Loucy (cell line): ENCODE results near the gene VAT1L.

Source experiments
- H2AFZ ChIP-seq: fragments of 200-600 bp; sonication (generic); 2 replicates; pipeline ENCODE4 v1.6.0; 2016; ENCODE audit warnings: antibody characterized with exemption, mild to moderate bottlenecking, low read length, moderate library complexity
- H3F3A ChIP-seq: fragments of 200-600 bp; 2 replicates; pipeline ENCODE4 v1.6.0; 2016; ENCODE audit warnings: antibody characterized with exemption, low read depth, mild to moderate bottlenecking
- H3K27me3 ChIP-seq: fragments of 200-600 bp; sonication (generic); 2 replicates; pipeline ENCODE4 v1.6.1; 2014; ENCODE audit warnings: low read length, mild to moderate bottlenecking; ENCODE audit not compliant: insufficient read depth, poor library complexity, severe bottlenecking
- H3K36me3 ChIP-seq: fragments of 200-600 bp; sonication (generic); 2 replicates; pipeline ENCODE4 v1.6.1; 2016; ENCODE audit warnings: low read length; ENCODE audit not compliant: insufficient read depth
- H3K4me1 ChIP-seq: fragments of 200-600 bp; sonication (generic); 2 replicates; pipeline ENCODE4 v1.5.1; 2014; ENCODE audit warnings: low read length, mild to moderate bottlenecking; ENCODE audit not compliant: insufficient read depth, poor library complexity, severe bottlenecking
- H3K4me2 ChIP-seq: fragments of 200-600 bp; sonication (generic); 2 replicates; pipeline ENCODE4 v1.6.0; 2014; ENCODE audit warnings: antibody characterized with exemption, low read length, low read depth, mild to moderate bottlenecking; ENCODE audit not compliant: poor library complexity, severe bottlenecking
- H3K4me3 ChIP-seq: fragments of 200-600 bp; sonication (generic); 2 replicates; pipeline ENCODE4 v1.5.1; 2014; ENCODE audit warnings: low read length, mild to moderate bottlenecking, mixed read lengths; ENCODE audit not compliant: poor library complexity, severe bottlenecking
- H3K79me2 ChIP-seq: fragments of 200-600 bp; sonication (generic); 2 replicates; pipeline ENCODE4 v1.6.1; 2014; ENCODE audit warnings: low read length; ENCODE audit not compliant: insufficient read depth
- H3K9ac ChIP-seq: fragments of 200-600 bp; sonication (generic); 2 replicates; pipeline ENCODE4 v1.6.0; 2014; ENCODE audit warnings: mild to moderate bottlenecking, low read depth, low read length, moderate library complexity; ENCODE audit not compliant: poor library complexity, severe bottlenecking
- H3K9me2 ChIP-seq: fragments of 200-600 bp; sonication (generic); replicated peaks from 2 replicates; pipeline ENCODE4 v1.6.1; 2016; ENCODE audit warnings: low read depth, low read length, mixed read lengths
- H3K9me3 ChIP-seq: fragments of 200-600 bp; sonication (generic); 2 replicates; pipeline ENCODE4 v1.6.1; 2014; ENCODE audit warnings: mild to moderate bottlenecking, antibody characterized with exemption, low read length, low read depth; ENCODE audit not compliant: insufficient read depth
- H4K20me1 ChIP-seq: fragments of 200-600 bp; sonication (generic); 2 replicates; pipeline ENCODE4 v1.6.0; 2014; ENCODE audit warnings: antibody characterized with exemption, low read length, mild to moderate bottlenecking; ENCODE audit not compliant: insufficient read depth, poor library complexity, severe bottlenecking
- EZH2phosphoT487 ChIP-seq: fragments of 200-600 bp; IDR thresholded peaks from 2 replicates; pipeline ENCODE4 v1.6.1; 2018; ENCODE audit warnings: antibody characterized with exemption, mild to moderate bottlenecking, moderate library complexity, borderline replicate concordance
- TF ChIP-seq, protein P1 (sequence below): fragments of 200-600 bp; sonication (generic); conservative IDR thresholded peaks from 2 replicates; pipeline ENCODE4 v1.5.1; 2014; ENCODE audit warnings: mild to moderate bottlenecking, antibody characterized with exemption, low read length

The VAT1L gene

DNA sequence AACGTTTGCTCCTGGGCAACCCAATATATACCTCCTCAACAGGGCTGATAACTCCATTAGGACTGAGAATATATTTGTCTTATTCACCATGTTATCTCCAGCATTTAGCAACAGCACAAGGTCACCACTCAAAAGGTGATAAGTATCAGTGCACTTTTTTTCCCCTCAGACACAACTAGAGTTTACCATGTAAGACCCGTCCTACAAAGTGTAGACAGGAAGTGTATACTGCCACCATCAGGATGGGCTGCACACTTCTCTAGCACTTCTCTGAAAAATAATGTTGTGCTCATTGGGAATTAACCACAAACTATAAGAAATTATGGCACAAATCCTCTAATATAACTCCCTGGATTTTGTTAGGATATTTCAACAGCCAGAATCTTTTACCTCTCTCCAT is 5.7 kb upstream of the VAT1L start:
- H2AFZ ChIP-seq = no peak overlapping the region
- no peak for TF ChIP-seq EZH2phosphoT487
- TF ChIP-seq, protein P1, sequence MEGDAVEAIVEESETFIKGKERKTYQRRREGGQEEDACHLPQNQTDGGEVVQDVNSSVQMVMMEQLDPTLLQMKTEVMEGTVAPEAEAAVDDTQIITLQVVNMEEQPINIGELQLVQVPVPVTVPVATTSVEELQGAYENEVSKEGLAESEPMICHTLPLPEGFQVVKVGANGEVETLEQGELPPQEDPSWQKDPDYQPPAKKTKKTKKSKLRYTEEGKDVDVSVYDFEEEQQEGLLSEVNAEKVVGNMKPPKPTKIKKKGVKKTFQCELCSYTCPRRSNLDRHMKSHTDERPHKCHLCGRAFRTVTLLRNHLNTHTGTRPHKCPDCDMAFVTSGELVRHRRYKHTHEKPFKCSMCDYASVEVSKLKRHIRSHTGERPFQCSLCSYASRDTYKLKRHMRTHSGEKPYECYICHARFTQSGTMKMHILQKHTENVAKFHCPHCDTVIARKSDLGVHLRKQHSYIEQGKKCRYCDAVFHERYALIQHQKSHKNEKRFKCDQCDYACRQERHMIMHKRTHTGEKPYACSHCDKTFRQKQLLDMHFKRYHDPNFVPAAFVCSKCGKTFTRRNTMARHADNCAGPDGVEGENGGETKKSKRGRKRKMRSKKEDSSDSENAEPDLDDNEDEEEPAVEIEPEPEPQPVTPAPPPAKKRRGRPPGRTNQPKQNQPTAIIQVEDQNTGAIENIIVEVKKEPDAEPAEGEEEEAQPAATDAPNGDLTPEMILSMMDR = peak; percentile 49
- H3K4me2 ChIP-seq = no peak overlapping the region

DNA sequence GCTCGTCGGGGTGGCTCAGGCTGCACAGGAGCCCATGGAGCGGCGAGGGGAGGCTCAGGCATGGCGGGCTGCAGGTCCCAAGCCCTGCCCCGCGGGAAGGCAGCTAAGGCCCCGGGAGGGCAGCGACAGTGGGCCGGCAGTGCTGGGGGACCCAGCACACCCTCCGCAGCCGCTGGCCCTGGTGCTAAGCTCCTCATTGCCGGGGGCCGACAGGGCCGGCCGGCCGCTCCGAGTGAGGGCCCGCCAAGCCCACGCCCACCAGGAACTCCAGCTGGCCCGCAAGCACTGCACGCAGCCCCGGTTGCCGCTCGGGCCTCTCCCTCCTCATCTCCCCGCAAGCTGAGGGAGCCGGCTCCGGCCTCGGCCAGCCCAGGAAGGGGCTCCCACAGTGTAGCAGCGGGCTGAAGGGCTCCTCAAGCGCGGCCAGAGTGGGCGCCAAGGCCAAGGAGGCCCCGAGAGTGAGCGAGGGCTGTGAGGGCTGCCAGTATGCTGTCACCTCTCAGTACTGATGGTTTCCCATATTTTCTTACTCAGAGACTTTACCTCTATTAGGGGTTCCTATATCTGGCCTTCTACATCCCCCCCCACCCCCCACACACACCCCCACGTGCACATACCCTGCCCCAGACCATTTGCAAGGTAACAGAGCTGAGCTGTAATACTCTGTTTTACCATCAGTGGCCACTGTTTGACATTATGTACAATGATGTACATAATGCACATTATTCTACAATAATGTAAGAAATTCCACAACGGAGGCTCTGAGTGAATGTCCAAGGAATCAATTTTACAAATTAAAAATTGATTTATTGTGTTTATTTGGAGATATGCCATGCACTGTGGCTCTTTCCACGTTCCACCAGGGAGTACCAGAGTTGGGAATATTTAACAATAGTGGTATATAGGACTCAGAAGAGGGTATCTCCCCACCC is 3.7 kb upstream of the VAT1L start:
- no peaks in the 10 kb centered on the region; the same call in 1 of the 2 replicates for H3K9me3 ChIP-seq
- no peaks in the 10 kb centered on the region for H3K79me2 ChIP-seq
- no peaks in the 10 kb centered on the region for H3F3A ChIP-seq
- no peak overlapping the region for H3K9ac ChIP-seq
- H3K27me3 ChIP-seq = no peaks in the 10 kb centered on the region
- H4K20me1 ChIP-seq = no peaks in the 10 kb centered on the region
- no peak overlapping the region for H2AFZ ChIP-seq
- no peak overlapping the region for H3K4me2 ChIP-seq
- H3K4me1 ChIP-seq = no peaks in the 10 kb centered on the region
- no peaks in the 10 kb centered on the region for H3K9me2 ChIP-seq
- H3K4me3 ChIP-seq = no peak overlapping the region
- TF ChIP-seq, protein P1 = peak; percentile 41
- TF ChIP-seq EZH2phosphoT487 = no peak
- H3K36me3 ChIP-seq = no peaks in the 10 kb centered on the region

More for the DNA sequence above, 5.7 kb upstream of the VAT1L start:
- Histone ChIP-seq H3K79me2 (no peaks in the 10 kb centered on the region), H3K4me1 (no peaks in the 10 kb centered on the region), H3K9ac (no peak overlapping the region), H3F3A (no peaks in the 10 kb centered on the region), H3K4me3 (no peak overlapping the region), H4K20me1 (no peaks in the 10 kb centered on the region), H3K36me3 (no peaks in the 10 kb centered on the region), H3K27me3 (no peaks in the 10 kb centered on the region), H3K9me3 (no peaks in the 10 kb centered on the region), H3K9me2 (no peaks in the 10 kb centered on the region)

DNA sequence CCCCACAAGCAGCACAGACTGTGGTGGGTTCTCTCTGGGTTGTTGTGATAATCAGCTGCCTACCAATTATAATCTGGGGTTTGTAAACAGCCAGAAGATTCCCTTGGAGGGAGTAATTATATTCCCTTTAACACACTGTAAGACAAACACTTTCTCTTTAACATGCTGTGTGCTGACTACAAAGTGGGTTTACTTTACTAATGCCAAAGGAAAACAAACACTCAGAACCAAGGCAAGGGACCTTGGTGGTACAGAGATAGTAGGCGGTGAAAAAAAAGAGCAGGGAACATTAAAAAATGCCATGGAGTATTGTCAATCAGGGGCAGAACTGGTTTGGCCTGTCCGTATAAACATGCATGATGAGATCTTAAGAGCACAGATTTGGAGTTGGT is 3.0 kb upstream of the VAT1L start:
- Histone ChIP-seq H3K4me3 (no peak overlapping the region), H3K27me3 (no peaks in the 10 kb centered on the region), H3K36me3 (no peaks in the 10 kb centered on the region), H3K9me3 (no peaks in the 10 kb centered on the region; the same call in 1 of the 2 replicates), H4K20me1 (no peaks in the 10 kb centered on the region), H3K9me2 (no peaks in the 10 kb centered on the region), H3K4me2 (no peak overlapping the region), H2AFZ (no peak overlapping the region), H3K9ac (no peak overlapping the region), H3F3A (no peaks in the 10 kb centered on the region), H3K4me1 (no peaks in the 10 kb centered on the region), H3K79me2 (no peaks in the 10 kb centered on the region)
- TF ChIP-seq, protein P1 = no peak
- no peak for TF ChIP-seq EZH2phosphoT487
